Stimulated activated CD8-positive, alpha-beta memory T cell treated with anti-CD3 and anti-CD28 coated beads, Interleukin-15, amount 100 ng/mL, for 1 hour (primary cell): ENCODE measurements around the gene ERCC4.

ENCODE experiments used
- DNase-seq: peaks from one replicate; pipeline ENCODE4 v3.0.0-alpha.2; 2020; ENCODE audit warnings: low read depth

Gene ERCC4

GRCh38 chr16:13950821-13951547 is 31.0 kb downstream of the ERCC4 start:
- no peak for DNase-seq

GRCh38 chr16:13951611-13952010 is 31.7 kb downstream of the ERCC4 start:
- no peak for DNase-seq

GRCh38 chr16:13953501-13953900 is 33.5 kb downstream of the ERCC4 start:
- no peak for DNase-seq

- DNase-seq, result no peak
Observed at GRCh38 chr16:13956635-13957196, 36.8 kb downstream of the ERCC4 start.

- no peak for DNase-seq
Observed at GRCh38 chr16:13957197-13958078, 37.5 kb downstream of the ERCC4 start.

- no peak for DNase-seq
Observed at GRCh38 chr16:13958474-13958873, 38.5 kb downstream of the ERCC4 start.

GRCh38 chr16:13959626-13960025 is 39.7 kb downstream of the ERCC4 start:
- DNase-seq, result no peak

- no peak for DNase-seq
Observed at GRCh38 chr16:13961099-13961811, 41.3 kb downstream of the ERCC4 start.

- no peak for DNase-seq
Observed at GRCh38 chr16:13962232-13962631, 42.3 kb downstream of the ERCC4 start.

GRCh38 chr16:13968835-13969234 is 48.9 kb downstream of the ERCC4 start:
- DNase-seq, result no peak

- no peak for DNase-seq
Observed at GRCh38 chr16:13969711-13970110, 49.8 kb downstream of the ERCC4 start.

- no peak for DNase-seq
Observed at GRCh38 chr16:13970708-13971422, 50.9 kb downstream of the ERCC4 start.

- DNase-seq, result no peak
Observed at GRCh38 chr16:13973321-13974023, 53.5 kb downstream of the ERCC4 start.

GRCh38 chr16:13977177-13977576 is 57.2 kb downstream of the ERCC4 start:
- no peak for DNase-seq

- DNase-seq, result no peak
Observed at GRCh38 chr16:13982451-13982850, 62.5 kb downstream of the ERCC4 start.

- no peak for DNase-seq
Observed at GRCh38 chr16:13983625-13984024, 63.7 kb downstream of the ERCC4 start.

- no peak for DNase-seq
Observed at GRCh38 chr16:13984794-13985193, 64.8 kb downstream of the ERCC4 start.

- no peak for DNase-seq
Observed at GRCh38 chr16:13988038-13988437, 68.1 kb downstream of the ERCC4 start.

GRCh38 chr16:13992322-13992721 is 72.4 kb downstream of the ERCC4 start:
- DNase-seq, result no peak

GRCh38 chr16:13992976-13993375 is 73.0 kb downstream of the ERCC4 start:
- DNase-seq, result no peak
